Activated CD8-positive, alpha-beta memory T cell treated with anti-CD3 and anti-CD28 coated beads, Interleukin-2, amount 50 U/mL, for 4 hours (primary cell): ENCODE measurements around the gene C4orf50.
"Not testable (repeated sequence)": the region's sequence is repeated elsewhere in the genome, so short reads cannot be mapped to it uniquely, and the experiment has no call there.

Experiments used
- DNase-seq: peaks from one replicate; pipeline ENCODE4 v3.0.0-alpha.2; 2020

Gene C4orf50

GRCh38 chr4:6012200-6012599 is 6.0 kb downstream of the C4orf50 start:
- no peak for DNase-seq

GRCh38 chr4:6011686-6012085 is 6.5 kb downstream of the C4orf50 start:
- DNase-seq = no peak

GRCh38 chr4:6011271-6011671 is 7.0 kb downstream of the C4orf50 start:
- no peak for DNase-seq

GRCh38 chr4:6010789-6011188 is 7.4 kb downstream of the C4orf50 start:
- DNase-seq = no peak

GRCh38 chr4:6009452-6009851 is 8.8 kb downstream of the C4orf50 start:
- no peak for DNase-seq

- no peak for DNase-seq
These were observed 9.4 kb downstream of the C4orf50 start for GRCh38 chr4:6008766-6009385.

- no peak for DNase-seq
These were observed 10.1 kb downstream of the C4orf50 start for GRCh38 chr4:6008092-6008551.

GRCh38 chr4:6005175-6005574 is 13.1 kb downstream of the C4orf50 start:
- no peak for DNase-seq

- DNase-seq = not testable (repeated sequence)
These were observed 14.7 kb downstream of the C4orf50 start for GRCh38 chr4:6003485-6003884.

GRCh38 chr4:6002926-6003325 is 15.3 kb downstream of the C4orf50 start:
- DNase-seq = no peak

- no peak for DNase-seq
These were observed 15.8 kb downstream of the C4orf50 start for GRCh38 chr4:6002492-6002833.

- DNase-seq = no peak
These were observed 16.3 kb downstream of the C4orf50 start for GRCh38 chr4:6001680-6002491.

GRCh38 chr4:5999830-6000365 is 18.3 kb downstream of the C4orf50 start:
- no peak for DNase-seq

- DNase-seq = no peak
These were observed 18.9 kb downstream of the C4orf50 start for GRCh38 chr4:5999356-5999755.

- DNase-seq = peak; percentile 31
These were observed 19.8 kb downstream of the C4orf50 start for GRCh38 chr4:5998333-5998936.

GRCh38 chr4:5996641-5997040 is 21.6 kb downstream of the C4orf50 start:
- DNase-seq = no peak

- DNase-seq = no peak
These were observed 22.2 kb downstream of the C4orf50 start for GRCh38 chr4:5995901-5996623.

- DNase-seq = no peak
These were observed 24.1 kb downstream of the C4orf50 start for GRCh38 chr4:5993876-5994811.

- DNase-seq = not testable (repeated sequence)
These were observed 24.9 kb downstream of the C4orf50 start for GRCh38 chr4:5993346-5993745.

- no peak for DNase-seq
These were observed 25.4 kb downstream of the C4orf50 start for GRCh38 chr4:5992828-5993321.

GRCh38 chr4:5992171-5992827 is 25.9 kb downstream of the C4orf50 start:
- DNase-seq = no peak
